Panc1 (cell line): ENCODE results near the gene RPUSD1. TPM values are rescaled to one million over a fixed set of nuclear protein-coding genes. Genes with fewer than 3 reads are reported as not detected.

ENCODE experiments used
- ATAC-seq: fragments of 200-7000 bp; cut with Tn5 transposase; 2 replicates; pipeline ENCODE4 v1.9.1; 2020; ENCODE audit warnings: mild to moderate bottlenecking, moderate library complexity
- BruUV-seq: library from RNA; stranded (reverse); fragments of 400-500 nt; replicated peaks from 2 replicates; lab custom pipeline; 2021; lab: Mats Ljungman, UMichigan
- CTCF ChIA-PET: fragments of 300-600 bp; sonication (Branson Sonifier 250); formaldehyde crosslinking; loops from one replicate; lab custom pipeline; 2022; ENCODE audit warnings: antibody characterized with exemption; lab: Charles Lee
- POLR2A ChIA-PET: fragments of 300-600 bp; sonication (Branson Sonifier 250); formaldehyde crosslinking; loops from one replicate; lab custom pipeline; 2022; ENCODE audit warnings: antibody characterized with exemption; lab: Charles Lee
- DNase-seq: peaks from one replicate; pipeline ENCODE4 v3.0.0-alpha.2; 2010; ENCODE audit warnings: low read depth, low spot score
- H3K27ac ChIP-seq: 2 replicates; pipeline ENCODE4 v1.5.1; 2011; ENCODE audit warnings: mild to moderate bottlenecking, low read length, inconsistent platforms
- H3K27me3 ChIP-seq: fragments of 200-500 bp; sonication (Bioruptor generic); 2 replicates; pipeline ENCODE4 v1.6.0; 2014; ENCODE audit warnings: low read length, inconsistent platforms; ENCODE audit not compliant: control insufficient read depth, insufficient read depth
- H3K36me3 ChIP-seq: fragments of 200-500 bp; sonication (Bioruptor generic); 2 replicates; pipeline ENCODE4 v1.5.1; 2014; ENCODE audit warnings: inconsistent platforms, mild to moderate bottlenecking, low read length, moderate library complexity; ENCODE audit not compliant: control insufficient read depth, insufficient read depth
- H3K4me1 ChIP-seq: 2 replicates; pipeline ENCODE4 v1.5.1; 2011; ENCODE audit warnings: inconsistent platforms, mild to moderate bottlenecking, low read length, moderate library complexity; ENCODE audit not compliant: control insufficient read depth, insufficient read depth
- H3K4me3 ChIP-seq, 2 experiments: 2 replicates each; pipeline ENCODE4 v1.5.1; 2011 to 2012; ENCODE audit warnings: low read depth in 2 of 2, low read length in 2 of 2, mild to moderate bottlenecking in 2 of 2, inconsistent platforms in 1 of 2, moderate library complexity in 1 of 2
- H3K9me3 ChIP-seq: fragments of 200-500 bp; sonication (Bioruptor generic); 2 replicates; pipeline ENCODE4 v1.5.1; 2014; ENCODE audit warnings: low read depth, mild to moderate bottlenecking, inconsistent platforms, low read length, moderate library complexity; ENCODE audit not compliant: control insufficient read depth, insufficient read depth
- CTCF ChIP-seq: fragments of 450-650 bp; IDR thresholded peaks from 2 replicates; pipeline ENCODE4 v1.5.1; 2017; ENCODE audit warnings: mild to moderate bottlenecking
- POLR2AphosphoS5 ChIP-seq: IDR thresholded peaks from 2 replicates; pipeline ENCODE4 v1.6.1; 2012; ENCODE audit warnings: mild to moderate bottlenecking, low read depth, low read length, moderate library complexity
- REST ChIP-seq, 2 experiments: IDR thresholded peaks; 2 replicates each; pipeline ENCODE4 v1.6.1; 2011 to 2012; ENCODE audit warnings: low read depth in 2 of 2, control low read depth in 1 of 2, low read length in 1 of 2, mild to moderate bottlenecking in 1 of 2, moderate library complexity in 1 of 2; ENCODE audit not compliant: insufficient read depth in 1 of 2
- SIN3A ChIP-seq: IDR thresholded peaks from 2 replicates; pipeline ENCODE4 v1.6.1; 2012; ENCODE audit warnings: low read depth, mild to moderate bottlenecking, low read length, moderate library complexity, borderline replicate concordance; ENCODE audit not compliant: insufficient read depth
- TCF7L2 ChIP-seq: IDR thresholded peaks from 2 replicates; pipeline ENCODE4 v1.6.1; 2011; ENCODE audit warnings: mild to moderate bottlenecking, low read depth, low read length, inconsistent platforms
- in situ Hi-C: cut with HindIII; loops from 2 replicates; pipeline ENCODE4 v1.10.0; 2016; ENCODE audit warnings: low sequenced_read_pairs, low pct_unique_long_range_greater_than_20kb
- intact Hi-C: fragments of 100-400 bp; cut with micrococcal nuclease; formaldehyde crosslinking; loops from one replicate; pipeline ENCODE4 v1.10.0; 2022; ENCODE audit not compliant: unreplicated experiment
- total RNA-seq: library from RNA; stranded (reverse); gene quantifications from one replicate; pipeline ENCODE4 v1.2.1, GENCODE V29; 2021; ENCODE audit not compliant: unreplicated experiment

RPUSD1 gene
- total RNA-seq, 1 experiment from 2014 or later: 61.1 TPM

- no peak overlapping the region for H3K4me3 ChIP-seq
- intact Hi-C loops: no loop called here
- TF ChIP-seq REST (IDR thresholded peaks at IDR 0.05; ENCODE audit: insufficient read depth in 1 of 2, low read depth in 2 of 2, low read length in 1 of 2) (no peak), CTCF (no peak)
- no peaks in the 10 kb centered on the region for H3K27me3 ChIP-seq
- no peak for ATAC-seq
- peaks cover 4% of the 10 kb centered on the region for H3K4me1 ChIP-seq
- in situ Hi-C loops: no loop called here
- no peaks in the 10 kb centered on the region for H3K36me3 ChIP-seq
- BruUV-seq: no TSS peak
- no peaks in the 10 kb centered on the region for H3K9me3 ChIP-seq
- POLR2A ChIA-PET: no interaction called here
- no peak overlapping the region for H3K27ac ChIP-seq
- CTCF ChIA-PET: no interaction called here
- no peak for DNase-seq
Measured at GRCh38 chr16:767743-768235, 20.4 kb downstream of the RPUSD1 start.

GRCh38 chr16:766820-767640, 21.2 kb downstream of the RPUSD1 start:
- TF ChIP-seq SIN3A: no peak
- no peak for TF ChIP-seq TCF7L2
- TF ChIP-seq POLR2AphosphoS5: no peak
- TF ChIP-seq REST (IDR thresholded peaks at IDR 0.05; ENCODE audit: insufficient read depth in 1 of 2, low read depth in 2 of 2, low read length in 1 of 2): no peak
- TF ChIP-seq CTCF: no peak
- ChIA-PET CTCF (no interaction called here), POLR2A (no interaction called here)
- ATAC-seq (no peak), DNase-seq (no peak)
- Histone ChIP-seq H3K9me3 (no peaks in the 10 kb centered on the region), H3K27ac (no peak overlapping the region), H3K4me3 (no peak overlapping the region), H3K27me3 (no peaks in the 10 kb centered on the region), H3K4me1 (peaks cover 7% of the 10 kb centered on the region), H3K36me3 (no peaks in the 10 kb centered on the region)
- BruUV-seq: no TSS peak
- intact Hi-C loops: no loop called here
- in situ Hi-C loops: no loop called here
